HepG2 (cell line): Measurements from ENCODE around the gene IFT122. TPM values are rescaled to one million over a fixed set of nuclear protein-coding genes. Genes with fewer than 3 reads are reported as not detected.

Source experiments
- FOXA3 ChIP-seq: IDR thresholded peaks from 2 replicates; pipeline ENCODE4 v1.6.1; 2016; ENCODE audit warnings: missing genetic modification reagents, missing compliant biosample characterization
- GATAD1 ChIP-seq: IDR thresholded peaks from 2 replicates; pipeline ENCODE4 v1.6.1; 2016; ENCODE audit warnings: missing genetic modification reagents, missing compliant biosample characterization
- GATAD2A ChIP-seq: IDR thresholded peaks from 2 replicates; pipeline ENCODE4 v1.6.1; 2016
- HMG20B ChIP-seq: conservative IDR thresholded peaks from 2 replicates; pipeline ENCODE4 v1.6.1; 2016; ENCODE audit warnings: missing genetic modification reagents, missing compliant biosample characterization
- HNRNPLL ChIP-seq: fragments of 200-400 bp; formaldehyde crosslinking; IDR thresholded peaks from 2 replicates; pipeline ENCODE4 v1.6.1; 2017; ENCODE audit warnings: mild to moderate bottlenecking, low read depth, low read length; ENCODE audit not compliant: poor library complexity, severe bottlenecking
- KAT8 ChIP-seq: IDR thresholded peaks from 2 replicates; pipeline ENCODE4 v1.6.1; 2016; ENCODE audit warnings: missing genetic modification reagents, missing compliant biosample characterization
- KDM3A ChIP-seq: IDR thresholded peaks from 2 replicates; pipeline ENCODE4 v1.6.1; 2018; ENCODE audit warnings: low read depth, missing compliant biosample characterization
- LCORL ChIP-seq, 2 experiments: fragments of 450-650 bp in 1 of 2; sonication (generic) in 1 of 2; formaldehyde crosslinking in 1 of 2; IDR thresholded peaks; 2 replicates each; pipeline versions ENCODE4 v1.5.0 to v1.6.1; 2017 to 2020; ENCODE audit warnings: antibody characterized with exemption in 1 of 2, missing genetic modification reagents in 1 of 2
- MEF2D ChIP-seq: sonication (generic); formaldehyde crosslinking; IDR thresholded peaks from 2 replicates; pipeline ENCODE4 v1.5.1; 2020; ENCODE audit warnings: mild to moderate bottlenecking, missing genetic modification reagents
- POLR2G ChIP-seq: fragments of 200-400 bp; formaldehyde crosslinking; IDR thresholded peaks from 2 replicates; pipeline ENCODE4 v1.6.1; 2018; ENCODE audit warnings: mild to moderate bottlenecking, low read depth, low read length, moderate library complexity
- TBL1XR1 ChIP-seq: fragments of 150-350 bp; IDR thresholded peaks from 2 replicates; pipeline ENCODE4 v1.6.1; 2014; ENCODE audit warnings: borderline replicate concordance, low read length; ENCODE audit not compliant: partially characterized antibody
- TEAD3 ChIP-seq: optimal IDR thresholded peaks from 2 replicates; pipeline ENCODE3; 2016; ENCODE audit warnings: borderline replicate concordance
- ZNF446 ChIP-seq: sonication (generic); formaldehyde crosslinking; IDR thresholded peaks from 2 replicates; pipeline ENCODE4 v1.5.0; 2020; ENCODE audit warnings: mild to moderate bottlenecking, missing genetic modification reagents
- ZNF557 ChIP-seq: sonication (generic); formaldehyde crosslinking; IDR thresholded peaks from 2 replicates; pipeline ENCODE4 v1.4.0; 2020; ENCODE audit warnings: missing genetic modification reagents
- ZNF644 ChIP-seq: IDR thresholded peaks from 2 replicates; pipeline ENCODE4 v1.6.1; 2016; ENCODE audit warnings: low read depth
- ZNF792 ChIP-seq: IDR thresholded peaks from 2 replicates; pipeline ENCODE4 v1.6.1; 2016
- polyA plus RNA-seq, 8 experiments: library from polyadenylated mRNA; depleted of rRNA in 3 of 8; stranded (reverse) in 7 of 8; unstranded in 1 of 8; fragments of >200 nt; fragmentation: Illumina TruSeq in 4 of 8; extraction: Trizol in 4 of 8; gene quantifications; 2 replicates each; pipeline versions ENCODE4 v1.2.1 to v1.2.3, GENCODE V29; 2011 to 2016; ENCODE audit warnings: low read depth in 4 of 8, missing spikeins in 1 of 8, mixed read lengths in 1 of 8; ENCODE audit not compliant: insufficient read depth in 1 of 8
- total RNA-seq, 5 experiments: library from RNA; depleted of rRNA; stranded (reverse); fragments of >200 nt; fragmentation: Illumina TruSeq; extraction: Trizol; gene quantifications; 2 replicates each; pipeline ENCODE4 v1.2.3, GENCODE V29; 2016; ENCODE audit warnings: low read depth in 1 of 5
- TF ChIP-seq, protein P1 (sequence below): sonication (generic); formaldehyde crosslinking; IDR thresholded peaks from 2 replicates; pipeline ENCODE4 v1.9.0; 2021; ENCODE audit warnings: mild to moderate bottlenecking, missing genetic modification reagents
- TF ChIP-seq, protein P2 (sequence below): IDR thresholded peaks from 2 replicates; pipeline ENCODE4 v1.6.1; 2016; ENCODE audit warnings: low read depth, borderline replicate concordance
- TF ChIP-seq, protein P3 (sequence below): sonication (generic); formaldehyde crosslinking; IDR thresholded peaks from 2 replicates; pipeline ENCODE4 v1.5.0; 2020; ENCODE audit warnings: missing genetic modification reagents
- TF ChIP-seq, protein P4 (sequence below): IDR thresholded peaks from 2 replicates; pipeline ENCODE4 v1.6.1; 2016
- TF ChIP-seq, protein P5 (sequence below): sonication (generic); formaldehyde crosslinking; IDR thresholded peaks from 2 replicates; pipeline ENCODE4 v1.4.0; 2020; ENCODE audit warnings: missing genetic modification reagents; ENCODE audit errors: not compliant biosample characterization

IFT122 gene
- total and polyA plus RNA-seq, 2 of the 13 experiments (the other 11 are each of a cell fraction or from before 2014, with no cell fraction given), result 10.1 to 10.3 TPM

DNA sequence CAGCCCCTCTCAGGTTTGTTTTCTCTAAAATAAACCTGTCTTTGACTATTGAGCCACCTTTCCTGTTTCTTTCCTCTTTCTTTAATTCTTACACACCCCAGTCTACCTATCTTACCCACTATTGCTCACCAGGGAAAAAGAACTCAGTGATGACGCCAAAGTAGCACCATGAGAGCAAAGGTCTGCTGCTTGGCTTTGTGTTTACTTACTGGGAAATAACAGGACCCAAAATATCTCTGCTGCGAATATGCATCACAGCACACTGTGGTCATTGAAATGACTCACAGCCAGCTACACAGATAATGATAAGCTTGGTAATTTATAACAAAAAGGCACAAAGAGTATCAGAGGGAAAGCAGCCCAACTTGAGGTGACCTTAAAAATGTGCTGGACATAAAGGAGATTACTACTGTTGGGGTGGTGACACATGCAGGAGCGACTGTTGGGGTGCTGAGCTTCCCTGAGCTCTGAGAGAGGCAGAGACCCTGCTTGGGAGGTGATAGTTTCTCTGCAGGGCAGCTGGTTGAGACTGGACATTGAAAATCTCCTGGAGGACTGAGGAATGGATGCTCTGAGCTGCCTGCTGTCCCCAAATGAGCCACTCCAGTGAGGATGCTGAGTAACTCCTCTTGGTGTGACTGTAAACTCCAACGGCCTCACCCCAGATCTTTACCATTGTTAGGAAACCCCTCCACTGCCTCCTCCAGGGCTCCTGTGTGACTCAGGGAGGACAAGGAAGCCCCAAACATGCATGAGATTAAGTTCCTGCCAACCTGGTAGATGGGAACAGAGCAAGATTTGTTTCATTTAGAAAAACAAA lies 26.1 kb upstream of the IFT122 start (continued):
- TF ChIP-seq GATAD2A (CRISPR knock-in tag) (peak; percentile 79), TBL1XR1 (peak; percentile 22), TEAD3 (peak; percentile 24), POLR2G (0 out of 2 replicates have a peak, but pooled peaks have one; percentile 24), HNRNPLL (no peak), ZNF557 (no peak), KAT8 (CRISPR knock-in tag) (peak; percentile 56; the same call in 1 of the 2 replicates), KDM3A (CRISPR knock-in tag) (0 out of 2 replicates have a peak, but pooled peaks have one; percentile 10), HMG20B (CRISPR knock-in tag) (peak; percentile 39; the same call in 1 of the 2 replicates), LCORL (IDR thresholded peaks at IDR 0.05) (peak; percentile 70; the same call in 1 of the 2 replicates), LCORL (CRISPR knock-in tag; IDR thresholded peaks at IDR 0.05) (peak; percentile 59; the same call in 1 of the 2 replicates), ZNF446 (CRISPR knock-in tag) (no peak), MEF2D (0 out of 2 replicates have a peak, but pooled peaks have one; percentile 60), FOXA3 (CRISPR knock-in tag) (peak; percentile 86), ZNF644 (CRISPR knock-in tag) (peak; percentile 54; the same call in 1 of the 2 replicates), GATAD1 (CRISPR knock-in tag) (0 out of 2 replicates have a peak, but pooled peaks have one; percentile 17), ZNF792 (CRISPR knock-in tag) (peak; percentile 4; the same call in 1 of the 2 replicates)
- TF ChIP-seq, protein P1, sequence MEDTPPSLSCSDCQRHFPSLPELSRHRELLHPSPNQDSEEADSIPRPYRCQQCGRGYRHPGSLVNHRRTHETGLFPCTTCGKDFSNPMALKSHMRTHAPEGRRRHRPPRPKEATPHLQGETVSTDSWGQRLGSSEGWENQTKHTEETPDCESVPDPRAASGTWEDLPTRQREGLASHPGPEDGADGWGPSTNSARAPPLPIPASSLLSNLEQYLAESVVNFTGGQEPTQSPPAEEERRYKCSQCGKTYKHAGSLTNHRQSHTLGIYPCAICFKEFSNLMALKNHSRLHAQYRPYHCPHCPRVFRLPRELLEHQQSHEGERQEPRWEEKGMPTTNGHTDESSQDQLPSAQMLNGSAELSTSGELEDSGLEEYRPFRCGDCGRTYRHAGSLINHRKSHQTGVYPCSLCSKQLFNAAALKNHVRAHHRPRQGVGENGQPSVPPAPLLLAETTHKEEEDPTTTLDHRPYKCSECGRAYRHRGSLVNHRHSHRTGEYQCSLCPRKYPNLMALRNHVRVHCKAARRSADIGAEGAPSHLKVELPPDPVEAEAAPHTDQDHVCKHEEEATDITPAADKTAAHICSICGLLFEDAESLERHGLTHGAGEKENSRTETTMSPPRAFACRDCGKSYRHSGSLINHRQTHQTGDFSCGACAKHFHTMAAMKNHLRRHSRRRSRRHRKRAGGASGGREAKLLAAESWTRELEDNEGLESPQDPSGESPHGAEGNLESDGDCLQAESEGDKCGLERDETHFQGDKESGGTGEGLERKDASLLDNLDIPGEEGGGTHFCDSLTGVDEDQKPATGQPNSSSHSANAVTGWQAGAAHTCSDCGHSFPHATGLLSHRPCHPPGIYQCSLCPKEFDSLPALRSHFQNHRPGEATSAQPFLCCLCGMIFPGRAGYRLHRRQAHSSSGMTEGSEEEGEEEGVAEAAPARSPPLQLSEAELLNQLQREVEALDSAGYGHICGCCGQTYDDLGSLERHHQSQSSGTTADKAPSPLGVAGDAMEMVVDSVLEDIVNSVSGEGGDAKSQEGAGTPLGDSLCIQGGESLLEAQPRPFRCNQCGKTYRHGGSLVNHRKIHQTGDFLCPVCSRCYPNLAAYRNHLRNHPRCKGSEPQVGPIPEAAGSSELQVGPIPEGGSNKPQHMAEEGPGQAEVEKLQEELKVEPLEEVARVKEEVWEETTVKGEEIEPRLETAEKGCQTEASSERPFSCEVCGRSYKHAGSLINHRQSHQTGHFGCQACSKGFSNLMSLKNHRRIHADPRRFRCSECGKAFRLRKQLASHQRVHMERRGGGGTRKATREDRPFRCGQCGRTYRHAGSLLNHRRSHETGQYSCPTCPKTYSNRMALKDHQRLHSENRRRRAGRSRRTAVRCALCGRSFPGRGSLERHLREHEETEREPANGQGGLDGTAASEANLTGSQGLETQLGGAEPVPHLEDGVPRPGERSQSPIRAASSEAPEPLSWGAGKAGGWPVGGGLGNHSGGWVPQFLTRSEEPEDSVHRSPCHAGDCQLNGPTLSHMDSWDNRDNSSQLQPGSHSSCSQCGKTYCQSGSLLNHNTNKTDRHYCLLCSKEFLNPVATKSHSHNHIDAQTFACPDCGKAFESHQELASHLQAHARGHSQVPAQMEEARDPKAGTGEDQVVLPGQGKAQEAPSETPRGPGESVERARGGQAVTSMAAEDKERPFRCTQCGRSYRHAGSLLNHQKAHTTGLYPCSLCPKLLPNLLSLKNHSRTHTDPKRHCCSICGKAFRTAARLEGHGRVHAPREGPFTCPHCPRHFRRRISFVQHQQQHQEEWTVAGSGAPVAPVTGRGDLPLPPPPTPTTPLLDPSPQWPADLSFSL, result peak; percentile 65; the same call in 1 of the 2 replicates
- TF ChIP-seq, protein P2, sequence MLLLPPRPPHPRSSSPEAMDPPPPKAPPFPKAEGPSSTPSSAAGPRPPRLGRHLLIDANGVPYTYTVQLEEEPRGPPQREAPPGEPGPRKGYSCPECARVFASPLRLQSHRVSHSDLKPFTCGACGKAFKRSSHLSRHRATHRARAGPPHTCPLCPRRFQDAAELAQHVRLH, result 0 out of 2 replicates have a peak, but pooled peaks have one; percentile 36
- TF ChIP-seq, protein P3, sequence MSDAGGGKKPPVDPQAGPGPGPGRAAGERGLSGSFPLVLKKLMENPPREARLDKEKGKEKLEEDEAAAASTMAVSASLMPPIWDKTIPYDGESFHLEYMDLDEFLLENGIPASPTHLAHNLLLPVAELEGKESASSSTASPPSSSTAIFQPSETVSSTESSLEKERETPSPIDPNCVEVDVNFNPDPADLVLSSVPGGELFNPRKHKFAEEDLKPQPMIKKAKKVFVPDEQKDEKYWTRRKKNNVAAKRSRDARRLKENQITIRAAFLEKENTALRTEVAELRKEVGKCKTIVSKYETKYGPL (CRISPR knock-in tag), result no peak
- TF ChIP-seq, protein P4, sequence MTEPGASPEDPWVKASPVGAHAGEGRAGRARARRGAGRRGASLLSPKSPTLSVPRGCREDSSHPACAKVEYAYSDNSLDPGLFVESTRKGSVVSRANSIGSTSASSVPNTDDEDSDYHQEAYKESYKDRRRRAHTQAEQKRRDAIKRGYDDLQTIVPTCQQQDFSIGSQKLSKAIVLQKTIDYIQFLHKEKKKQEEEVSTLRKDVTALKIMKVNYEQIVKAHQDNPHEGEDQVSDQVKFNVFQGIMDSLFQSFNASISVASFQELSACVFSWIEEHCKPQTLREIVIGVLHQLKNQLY (CRISPR knock-in tag), result no peak
- TF ChIP-seq, protein P5, sequence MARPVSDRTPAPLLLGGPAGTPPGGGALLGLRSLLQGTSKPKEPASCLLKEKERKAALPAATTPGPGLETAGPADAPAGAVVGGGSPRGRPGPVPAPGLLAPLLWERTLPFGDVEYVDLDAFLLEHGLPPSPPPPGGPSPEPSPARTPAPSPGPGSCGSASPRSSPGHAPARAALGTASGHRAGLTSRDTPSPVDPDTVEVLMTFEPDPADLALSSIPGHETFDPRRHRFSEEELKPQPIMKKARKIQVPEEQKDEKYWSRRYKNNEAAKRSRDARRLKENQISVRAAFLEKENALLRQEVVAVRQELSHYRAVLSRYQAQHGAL (CRISPR knock-in tag), result no peak
